Dermis microvascular lymphatic vessel endothelial cell (primary cell): ENCODE measurements around the gene CDKN1A. TPM values are rescaled to one million over a fixed set of nuclear protein-coding genes. Genes with fewer than 3 reads are reported as not detected.

Experiments
- total RNA-seq: library from RNA; depleted of rRNA; stranded (reverse); fragments of >200 nt; gene quantifications from 2 replicates; pipeline ENCODE4 v1.2.1, GENCODE V29; 2014

CDKN1A gene
- total RNA-seq, 1 donor from 2014 or later: 116 TPM

Other genes with a start within 250 kb of the CDKN1A start
- gene PXT1, start 235.9 kb upstream of the CDKN1A start, total RNA-seq: under 0.01 and 0.13 TPM in 2 replicates
- gene KCTD20, start 235.7 kb upstream of the CDKN1A start, total RNA-seq: 92.0 and 106 TPM in 2 replicates
- gene STK38, start 131.2 kb upstream of the CDKN1A start, total RNA-seq: 10.5 and 11.4 TPM in 2 replicates
- gene SRSF3, start 84.4 kb upstream of the CDKN1A start, total RNA-seq: 227 and 298 TPM in 2 replicates
- under 0.01 TPM in 2 replicates for gene RAB44, start 19.1 kb downstream of the CDKN1A start, total RNA-seq
- gene CPNE5, start 160.7 kb downstream of the CDKN1A start, total RNA-seq: 5.0 and 6.7 TPM in 2 replicates
- gene PPIL1, start 196.1 kb downstream of the CDKN1A start, total RNA-seq: 20.9 and 22.2 TPM in 2 replicates
- gene C6orf89, start 207.2 kb downstream of the CDKN1A start, total RNA-seq: 18.7 and 21.4 TPM in 2 replicates